Lung (tissue), 12 donors: Measurements from ENCODE around the gene SEC14L1. TPM values are rescaled to one million over a fixed set of nuclear protein-coding genes. Genes with fewer than 3 reads are reported as not detected.

ENCODE experiments used
- ATAC-seq: fragments of 200-7000 bp; cut with Tn5 transposase; one replicate; pipeline ENCODE4 v1.9.1; 2020; ENCODE audit warnings: moderate number of reproducible peaks; ENCODE audit not compliant: insufficient read depth, low FRiP score
- DNase-seq, 3 donors: peaks; one replicate each; pipeline ENCODE4 v3.0.0-alpha.2; 2013 to 2017
- H3K27ac ChIP-seq, 2 donors: one replicate each; pipeline ENCODE4 v1.5.1; 2013; ENCODE audit warnings: mild to moderate bottlenecking in 2 of 2, moderate library complexity in 2 of 2, control low read depth in 1 of 2, inconsistent platforms in 1 of 2, low read depth in 1 of 2, low read length in 1 of 2
- H3K27me3 ChIP-seq, 3 donors: one replicate each; pipeline ENCODE4 v1.5.1; 2013; ENCODE audit warnings: low read length in 2 of 3; ENCODE audit not compliant: control insufficient read depth in 3 of 3, insufficient read depth in 3 of 3
- H3K36me3 ChIP-seq, 4 donors: one replicate each; pipeline ENCODE4 v1.5.1; 2013; ENCODE audit warnings: low read length in 4 of 4, mild to moderate bottlenecking in 1 of 4, moderate library complexity in 1 of 4; ENCODE audit not compliant: control insufficient read depth in 4 of 4, insufficient read depth in 4 of 4
- H3K4me1 ChIP-seq, 5 donors: one replicate each; pipeline ENCODE4 v1.5.1; 2013; ENCODE audit warnings: low read length in 5 of 5, mild to moderate bottlenecking in 2 of 5, moderate library complexity in 1 of 5; ENCODE audit not compliant: control insufficient read depth in 5 of 5, insufficient read depth in 5 of 5
- H3K4me3 ChIP-seq: one replicate; pipeline ENCODE4 v1.5.1; 2013; ENCODE audit warnings: mild to moderate bottlenecking, control low read depth, moderate library complexity
- H3K9ac ChIP-seq, 2 donors: one replicate each; pipeline ENCODE4 v1.5.1; 2013; ENCODE audit warnings: low read length in 2 of 2, control low read depth in 1 of 2; ENCODE audit not compliant: insufficient read depth in 1 of 2
- H3K9me3 ChIP-seq, 4 donors: one replicate each; pipeline ENCODE4 v1.5.1; 2013; ENCODE audit warnings: low read length in 3 of 4, mild to moderate bottlenecking in 1 of 4, moderate library complexity in 1 of 4; ENCODE audit not compliant: control insufficient read depth in 4 of 4, insufficient read depth in 3 of 4
- WGBS, 2 donors: extraction: QIAGEN DNeasy Blood & Tissue Kit; methylation state at CpG; one replicate each; pipeline ENCODE4 v1.1.7; 2013; 5-methylcytosine and 5-hydroxymethylcytosine counted together
- polyA plus RNA-seq, 2 donors: library from polyadenylated mRNA; stranded (reverse); fragments of 200-250 nt; gene quantifications; one replicate each; pipeline ENCODE4 v1.2.1, GENCODE V29; 2013
- total RNA-seq, 2 donors: library from RNA; depleted of rRNA in 1 of 2; stranded (reverse); fragments of >200 nt in 1 of 2; gene quantifications; one replicate each; pipeline ENCODE4 v1.2.1, GENCODE V29; 2014 to 2021
- TF ChIP-seq, protein P1 (sequence below): IDR thresholded peaks from 2 replicates; pipeline ENCODE4 v1.5.1; 2012; ENCODE audit warnings: mild to moderate bottlenecking; ENCODE audit errors: control extremely low read depth, extremely low read depth
- donor health status: control.
- donor health status: control.
- donor health status: Bipolar disorder and iron deficiency.
- donor health status: healthy.
- donor health status: DM: yes; HTN: yes; CAD: no.

Gene SEC14L1
- total and polyA plus RNA-seq, 4 donors, result 41.6 to 171 (median 135) TPM

GRCh38 chr17:77233127-77233526 lies 92.4 kb downstream of the SEC14L1 start:
- peaks cover 0 to 22% (median 3%) of the 10 kb centered on the region in 5 donors for H3K4me1 ChIP-seq
- ATAC-seq, result no peak
- H3K27ac ChIP-seq, result no peak overlapping the region

GRCh38 chr17:77233635-77234334 lies 93.0 kb downstream of the SEC14L1 start:
- Histone ChIP-seq H3K9me3 (peaks cover 0 to 3% (median 0%) of the 10 kb centered on the region in 4 donors), H3K27ac (peak overlapping the region in 1 of 2 donors; percentile 23), H3K9ac (no peak overlapping the region), H3K27me3 (no peaks in the 10 kb centered on the region), H3K36me3 (no peaks in the 10 kb centered on the region), H3K4me3 (no peak overlapping the region), H3K4me1 (peaks cover 0 to 22% (median 3%) of the 10 kb centered on the region in 5 donors)
- DNase-seq (peak; percentile 55 to 75 (median 64)), ATAC-seq (no peak)
- TF ChIP-seq, protein P1, sequence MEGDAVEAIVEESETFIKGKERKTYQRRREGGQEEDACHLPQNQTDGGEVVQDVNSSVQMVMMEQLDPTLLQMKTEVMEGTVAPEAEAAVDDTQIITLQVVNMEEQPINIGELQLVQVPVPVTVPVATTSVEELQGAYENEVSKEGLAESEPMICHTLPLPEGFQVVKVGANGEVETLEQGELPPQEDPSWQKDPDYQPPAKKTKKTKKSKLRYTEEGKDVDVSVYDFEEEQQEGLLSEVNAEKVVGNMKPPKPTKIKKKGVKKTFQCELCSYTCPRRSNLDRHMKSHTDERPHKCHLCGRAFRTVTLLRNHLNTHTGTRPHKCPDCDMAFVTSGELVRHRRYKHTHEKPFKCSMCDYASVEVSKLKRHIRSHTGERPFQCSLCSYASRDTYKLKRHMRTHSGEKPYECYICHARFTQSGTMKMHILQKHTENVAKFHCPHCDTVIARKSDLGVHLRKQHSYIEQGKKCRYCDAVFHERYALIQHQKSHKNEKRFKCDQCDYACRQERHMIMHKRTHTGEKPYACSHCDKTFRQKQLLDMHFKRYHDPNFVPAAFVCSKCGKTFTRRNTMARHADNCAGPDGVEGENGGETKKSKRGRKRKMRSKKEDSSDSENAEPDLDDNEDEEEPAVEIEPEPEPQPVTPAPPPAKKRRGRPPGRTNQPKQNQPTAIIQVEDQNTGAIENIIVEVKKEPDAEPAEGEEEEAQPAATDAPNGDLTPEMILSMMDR, result no peak
- 78 to 82% methylated on average over 21 of the region's 21 CpGs for WGBS, 2 donors

More at GRCh38 chr17:77233127-77233526, 92.4 kb downstream of the SEC14L1 start:
- Histone ChIP-seq H3K4me3 (no peak overlapping the region), H3K27me3 (no peaks in the 10 kb centered on the region), H3K9me3 (peaks cover 0 to 3% (median 0%) of the 10 kb centered on the region in 4 donors), H3K36me3 (no peaks in the 10 kb centered on the region), H3K9ac (no peak overlapping the region)
- 96 to 97% methylated on average over 10 of the region's 10 CpGs for WGBS, 2 donors
- DNase-seq, result no peak
- TF ChIP-seq, protein P1, result no peak

- Histone ChIP-seq H3K4me1 (peaks cover 0 to 22% (median 3%) of the 10 kb centered on the region in 5 donors), H3K9me3 (peaks cover 0 to 3% (median 0%) of the 10 kb centered on the region in 4 donors), H3K27me3 (no peaks in the 10 kb centered on the region), H3K36me3 (no peaks in the 10 kb centered on the region), H3K4me3 (no peak overlapping the region), H3K9ac (no peak overlapping the region), H3K27ac (peak overlapping the region in 1 of 2 donors; percentile 64)
- DNase-seq (no peak), ATAC-seq (no peak)
- TF ChIP-seq, protein P1, result no peak
- WGBS, 2 donors, result 91 to 92% methylated on average over 9 of the region's 9 CpGs
Measured at GRCh38 chr17:77234695-77235094, 93.9 kb downstream of the SEC14L1 start.
